HG02885 (cell line): ENCODE data around the gene SPAST.
"Not testable (repeated sequence)": the region's sequence is repeated elsewhere in the genome, so short reads cannot be mapped to it uniquely, and the experiment has no call there.

Source experiments
- ATAC-seq: cut with Tn5 transposase; IDR thresholded peaks from one replicate; pipeline ENCODE4 v1.9.1; 2021; ENCODE audit warnings: mild to moderate bottlenecking; ENCODE audit not compliant: unreplicated experiment, poor library complexity

SPAST gene

DNA sequence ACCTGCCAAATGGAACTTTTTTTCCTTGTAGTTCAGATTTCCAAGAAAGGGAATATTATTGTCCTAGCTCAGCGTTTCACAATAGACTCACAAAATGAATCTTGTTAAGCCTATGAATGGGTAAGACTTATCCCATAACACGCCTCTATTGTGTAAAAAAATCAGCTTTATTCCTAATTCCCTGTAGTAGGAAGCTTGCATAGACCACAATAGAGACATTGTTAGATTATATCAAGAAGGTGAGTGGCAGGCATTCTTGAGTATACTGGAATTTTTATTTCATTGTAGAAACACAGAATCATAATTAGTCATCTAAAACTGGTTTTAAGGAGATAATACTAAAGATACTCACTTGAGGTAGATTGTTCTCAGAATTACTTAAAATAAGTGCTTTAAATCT is 55.8 kb downstream of the SPAST start:
- no peak for ATAC-seq

GRCh38 chr2:32124660-32125059 is 61.3 kb downstream of the SPAST start:
- ATAC-seq, result no peak

DNA sequence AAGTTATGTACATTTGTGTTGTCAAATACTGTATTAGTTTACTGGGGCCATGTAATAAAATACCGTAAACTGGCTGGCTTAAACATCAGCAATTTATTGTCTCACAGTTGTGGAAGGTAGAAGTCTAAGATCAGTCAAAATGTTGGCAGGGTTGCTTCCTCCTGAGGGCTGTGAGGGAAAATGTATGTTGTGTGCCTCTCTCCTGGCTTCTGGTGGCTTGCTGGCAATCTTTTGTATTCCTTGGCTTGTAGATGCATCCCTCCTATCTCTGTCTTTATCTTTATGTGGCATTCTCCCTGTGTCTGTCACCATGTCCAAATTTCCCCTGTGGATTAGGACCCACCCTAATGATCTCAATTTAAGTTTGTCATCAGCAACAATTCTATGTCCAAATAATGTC is 65.3 kb downstream of the SPAST start:
- ATAC-seq, result no peak

DNA sequence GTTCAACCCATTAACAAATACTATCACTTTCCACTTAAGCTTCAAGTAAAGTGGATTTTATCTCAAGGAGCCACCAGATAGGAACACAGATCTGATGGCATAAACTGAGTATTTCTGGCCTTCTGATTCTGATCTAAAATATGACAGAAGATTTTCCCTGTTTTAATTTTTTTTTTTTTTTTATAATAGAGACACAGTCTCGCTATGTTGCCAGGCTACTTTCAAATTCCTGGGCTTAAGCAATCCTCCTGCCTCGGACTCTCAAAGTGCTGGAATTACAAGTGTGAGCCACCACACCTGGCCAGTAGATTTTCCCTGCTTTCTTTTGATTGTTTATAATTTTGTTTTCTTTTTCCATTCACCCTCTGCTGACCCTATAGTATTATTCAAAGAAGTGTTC is 65.7 kb downstream of the SPAST start:
- no peak for ATAC-seq

- ATAC-seq, result no peak
These were observed 72.1 kb downstream of the SPAST start for GRCh38 chr2:32135409-32135808.

- ATAC-seq, result no peak
These were observed 72.7 kb downstream of the SPAST start for GRCh38 chr2:32136097-32136496.

GRCh38 chr2:32151544-32151943 is 88.2 kb downstream of the SPAST start:
- ATAC-seq, result not testable (repeated sequence)

GRCh38 chr2:32159678-32160077 is 96.3 kb downstream of the SPAST start:
- ATAC-seq, result no peak

DNA sequence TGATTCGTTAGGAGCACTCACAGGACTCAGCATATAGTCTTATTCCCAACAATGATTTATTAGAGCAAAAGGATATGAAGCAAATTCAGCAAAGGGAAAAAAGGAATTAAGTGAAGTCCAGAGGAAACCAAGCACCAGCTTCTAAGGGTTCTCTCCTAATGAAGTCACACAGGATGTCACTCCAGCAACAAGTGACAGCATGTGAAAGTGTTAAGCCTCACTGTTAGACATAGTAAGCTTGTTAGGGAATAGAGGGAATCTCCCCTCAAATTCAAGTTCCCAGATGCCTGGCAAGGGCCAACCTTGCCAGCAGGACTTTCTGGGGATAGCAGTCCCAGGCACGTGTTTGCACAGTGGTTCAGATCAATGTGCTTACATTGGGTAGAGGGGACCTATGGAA is 97.9 kb downstream of the SPAST start:
- no peak for ATAC-seq

DNA sequence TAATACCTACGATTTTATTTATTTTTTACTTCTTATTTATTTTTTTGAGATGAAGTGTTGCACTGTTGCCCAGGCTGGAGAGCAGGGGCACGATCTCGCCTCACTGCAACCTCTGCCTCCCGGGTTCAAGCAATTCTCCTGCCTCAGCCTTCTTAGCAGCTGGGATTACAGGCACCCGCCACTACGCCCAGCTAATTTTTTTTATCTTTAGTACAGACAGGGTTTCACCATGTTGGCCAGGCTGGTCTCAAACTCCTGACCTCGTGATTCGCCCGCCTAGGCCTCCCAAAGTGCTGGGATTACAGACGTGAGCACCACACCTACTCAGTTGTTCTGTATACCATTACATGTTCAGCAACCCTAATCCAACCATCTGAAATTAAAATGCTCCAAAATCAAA is 100.9 kb downstream of the SPAST start:
- ATAC-seq, result not testable (repeated sequence)

DNA sequence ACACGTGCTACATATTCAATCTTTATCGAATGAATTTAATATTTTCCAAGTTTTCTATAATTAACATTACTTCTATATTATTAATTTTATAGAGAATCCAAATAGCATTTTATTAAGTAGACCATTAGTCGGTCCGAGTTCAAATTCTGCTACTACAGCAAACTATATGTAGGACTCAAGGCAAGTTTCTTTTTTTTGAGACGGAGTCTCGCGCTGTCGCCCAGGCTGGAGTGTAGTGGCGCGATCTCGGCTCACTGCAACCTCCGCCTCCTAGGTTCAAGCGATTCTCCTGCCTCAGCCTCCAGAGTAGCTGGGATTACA is 101.6 kb downstream of the SPAST start:
- not testable (repeated sequence) for ATAC-seq

DNA sequence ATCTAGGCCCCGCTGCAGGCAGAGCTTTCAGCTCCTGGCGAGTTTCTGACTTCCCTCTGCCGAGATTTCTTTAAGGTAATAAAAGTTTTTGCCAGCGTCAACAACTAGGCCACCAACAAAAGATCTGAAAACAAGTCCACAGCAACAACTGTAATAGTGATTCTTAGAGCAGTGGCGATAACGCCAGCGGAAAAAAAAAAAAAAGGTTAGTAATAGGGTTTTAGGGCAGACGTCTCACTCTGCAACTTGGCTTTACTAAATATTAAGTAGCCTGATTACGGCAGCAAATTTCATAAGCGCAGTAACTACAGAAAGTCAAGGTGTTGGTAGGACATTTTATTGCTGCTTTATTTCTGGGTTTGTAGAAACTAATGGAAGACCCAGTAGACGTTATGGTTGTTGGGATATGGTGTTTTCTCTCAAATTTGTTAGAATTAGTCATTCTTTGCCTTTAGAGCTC is 102.8 kb downstream of the SPAST start:
- ATAC-seq, result no peak

DNA sequence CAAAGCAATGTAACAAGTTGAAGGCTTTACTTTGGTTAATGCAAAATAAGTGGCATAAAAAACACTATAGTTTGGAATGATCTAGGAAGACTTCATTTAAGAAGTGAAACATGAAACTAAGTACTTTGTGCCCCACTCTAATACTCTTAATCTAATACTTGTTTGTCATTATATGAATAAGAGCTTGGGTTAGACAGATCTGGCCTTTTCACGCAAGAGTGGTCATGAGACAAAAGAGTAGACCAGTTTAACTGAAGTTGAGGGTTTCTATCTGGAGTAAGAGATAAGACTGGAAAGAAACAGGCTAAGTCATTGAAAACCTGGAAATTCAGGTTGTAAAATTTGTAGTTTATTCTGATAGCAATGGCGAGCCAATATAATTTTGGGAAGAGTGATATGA is 105.2 kb downstream of the SPAST start:
- no peak for ATAC-seq

DNA sequence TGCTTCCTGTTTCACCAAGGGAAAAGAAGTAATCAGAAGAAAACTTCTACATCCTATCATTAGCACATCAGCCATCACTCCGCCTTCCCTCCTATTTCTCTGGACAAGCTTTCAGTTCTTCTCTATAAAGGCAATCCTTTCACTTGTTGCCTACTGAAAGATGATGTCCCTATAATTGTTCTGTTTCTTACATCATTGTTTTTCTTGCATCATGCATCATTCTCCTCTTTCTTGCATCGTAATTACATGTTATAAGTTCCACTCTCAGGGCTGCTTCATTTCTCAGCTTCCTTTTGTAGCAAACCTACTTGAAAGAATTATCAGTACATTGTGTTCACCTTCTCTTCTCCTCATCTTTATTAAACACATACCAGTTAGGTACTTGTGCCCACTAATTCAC is 109.5 kb downstream of the SPAST start:
- no peak for ATAC-seq

- ATAC-seq, result no peak
These were observed 119.3 kb downstream of the SPAST start for GRCh38 chr2:32182667-32183066.

DNA sequence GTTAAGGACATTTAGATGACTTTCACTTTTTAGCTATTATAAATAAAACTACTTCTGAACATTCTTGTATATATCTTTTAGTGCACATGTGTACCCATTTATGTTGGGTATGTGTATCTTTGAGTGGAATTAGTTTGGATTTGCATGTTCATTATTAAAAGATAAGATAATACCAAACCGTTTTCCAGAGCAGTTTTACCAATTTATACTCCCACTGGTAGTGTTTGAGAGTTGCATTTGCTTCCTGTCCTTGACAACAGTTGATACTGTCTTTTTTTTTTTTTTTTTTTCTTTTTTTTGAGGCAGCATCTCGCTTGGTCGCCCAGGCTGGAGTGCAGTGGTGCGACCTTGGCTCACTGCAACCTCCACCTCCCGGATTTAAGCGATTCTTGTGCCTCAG is 125.7 kb downstream of the SPAST start:
- no peak for ATAC-seq

- ATAC-seq, result no peak
These were observed 129.1 kb downstream of the SPAST start for GRCh38 chr2:32192418-32192817.

GRCh38 chr2:32200814-32201213 is 137.5 kb downstream of the SPAST start:
- ATAC-seq, result no peak

GRCh38 chr2:32203428-32203827 is 140.1 kb downstream of the SPAST start:
- ATAC-seq, result not testable (repeated sequence)
